Fibroblast of villous mesenchyme (primary cell): ENCODE results near the gene CFAP74. TPM values are rescaled to one million over a fixed set of nuclear protein-coding genes. Genes with fewer than 3 reads are reported as not detected.
"Not testable (repeated sequence)": the region's sequence is repeated elsewhere in the genome, so short reads cannot be mapped to it uniquely, and the experiment has no call there.

Experiments
- DNase-seq: peaks from one replicate; pipeline ENCODE4 v3.0.0-alpha.2; 2010; ENCODE audit warnings: low read depth
- H3K4me3 ChIP-seq: 2 replicates; pipeline ENCODE4 v1.5.1; 2011; ENCODE audit warnings: low read depth, mild to moderate bottlenecking, low read length
- total RNA-seq: library from RNA; depleted of rRNA; stranded (reverse); fragments of >200 nt; gene quantifications from 2 replicates; pipeline ENCODE4 v1.2.3, GENCODE V29; 2012
- TF ChIP-seq, protein P1 (sequence below): IDR thresholded peaks from 2 replicates; pipeline ENCODE4 v1.5.1; 2012; ENCODE audit warnings: low read depth, mild to moderate bottlenecking, low read length; ENCODE audit not compliant: insufficient read depth

Gene CFAP74
- total RNA-seq, 1 donor, result not detected

DNA sequence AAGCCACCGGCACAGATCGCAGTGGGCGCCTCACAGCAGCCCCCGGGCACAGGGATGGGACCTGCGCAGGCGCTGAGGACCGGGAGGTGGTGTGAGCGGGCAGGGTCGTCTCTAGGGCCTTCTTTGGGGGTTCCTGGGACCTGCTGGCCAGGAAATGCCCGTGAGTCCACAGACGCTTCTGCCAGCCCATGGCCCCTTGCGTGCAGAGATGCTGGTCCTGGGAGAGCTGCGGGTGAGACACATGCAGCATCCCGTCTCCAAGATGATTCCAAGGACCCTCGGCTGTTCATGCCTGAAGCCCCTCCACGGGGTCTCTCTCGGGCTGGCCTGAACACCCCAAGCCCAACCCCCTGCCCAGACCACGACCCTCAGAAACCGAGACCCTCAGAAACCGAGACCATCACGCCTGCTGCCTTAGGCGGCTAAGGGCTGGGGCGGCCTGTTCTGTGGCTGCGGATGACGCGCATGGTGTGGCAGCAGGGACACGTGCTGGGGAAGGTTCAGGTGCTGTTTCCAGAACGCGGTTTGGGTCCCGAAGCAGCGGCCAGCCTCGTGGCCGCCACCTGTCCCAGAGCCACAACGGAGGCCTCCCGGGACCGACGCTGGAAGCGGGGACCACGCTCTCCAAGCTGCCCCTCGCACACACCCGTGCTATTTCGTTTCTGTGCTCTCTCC lies 23.0 kb downstream of the CFAP74 start:
- TF ChIP-seq, protein P1, sequence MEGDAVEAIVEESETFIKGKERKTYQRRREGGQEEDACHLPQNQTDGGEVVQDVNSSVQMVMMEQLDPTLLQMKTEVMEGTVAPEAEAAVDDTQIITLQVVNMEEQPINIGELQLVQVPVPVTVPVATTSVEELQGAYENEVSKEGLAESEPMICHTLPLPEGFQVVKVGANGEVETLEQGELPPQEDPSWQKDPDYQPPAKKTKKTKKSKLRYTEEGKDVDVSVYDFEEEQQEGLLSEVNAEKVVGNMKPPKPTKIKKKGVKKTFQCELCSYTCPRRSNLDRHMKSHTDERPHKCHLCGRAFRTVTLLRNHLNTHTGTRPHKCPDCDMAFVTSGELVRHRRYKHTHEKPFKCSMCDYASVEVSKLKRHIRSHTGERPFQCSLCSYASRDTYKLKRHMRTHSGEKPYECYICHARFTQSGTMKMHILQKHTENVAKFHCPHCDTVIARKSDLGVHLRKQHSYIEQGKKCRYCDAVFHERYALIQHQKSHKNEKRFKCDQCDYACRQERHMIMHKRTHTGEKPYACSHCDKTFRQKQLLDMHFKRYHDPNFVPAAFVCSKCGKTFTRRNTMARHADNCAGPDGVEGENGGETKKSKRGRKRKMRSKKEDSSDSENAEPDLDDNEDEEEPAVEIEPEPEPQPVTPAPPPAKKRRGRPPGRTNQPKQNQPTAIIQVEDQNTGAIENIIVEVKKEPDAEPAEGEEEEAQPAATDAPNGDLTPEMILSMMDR, result no peak
- no peak overlapping the region for H3K4me3 ChIP-seq
- no peak for DNase-seq

DNA sequence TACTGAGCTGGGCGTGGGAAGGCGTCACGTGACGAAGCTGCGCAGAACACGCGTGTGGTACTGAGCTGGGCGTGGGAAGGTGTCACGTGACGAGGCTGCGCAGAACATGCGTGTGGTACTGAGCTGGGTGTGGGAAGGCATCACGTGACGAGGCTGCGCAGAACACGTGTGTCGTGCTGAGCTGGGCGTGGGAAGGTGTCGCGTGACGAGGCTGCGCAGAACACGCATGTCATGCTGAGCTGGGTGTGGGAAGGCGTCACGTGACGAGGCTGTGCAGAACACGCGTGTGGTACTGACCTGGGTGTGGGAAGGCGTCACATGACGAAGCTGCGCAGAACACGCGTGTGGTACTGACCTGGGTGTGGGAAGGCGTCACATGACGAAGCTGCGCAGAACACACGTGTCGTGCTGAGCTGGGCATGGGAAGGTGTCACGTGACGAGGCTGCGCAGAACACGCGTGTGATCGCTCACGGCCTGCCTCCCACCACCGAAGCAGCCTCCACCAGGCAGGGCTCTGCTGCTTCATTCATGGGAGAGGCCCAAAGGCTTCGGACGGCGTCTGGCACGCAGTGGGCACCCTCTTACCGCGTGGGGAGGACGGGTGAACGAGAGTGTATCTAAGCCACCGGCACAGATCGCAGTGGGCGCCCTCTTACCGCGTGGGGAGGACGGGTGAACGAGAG lies 24.0 kb downstream of the CFAP74 start:
- no peak for DNase-seq
- TF ChIP-seq, protein P1, result no peak

DNA sequence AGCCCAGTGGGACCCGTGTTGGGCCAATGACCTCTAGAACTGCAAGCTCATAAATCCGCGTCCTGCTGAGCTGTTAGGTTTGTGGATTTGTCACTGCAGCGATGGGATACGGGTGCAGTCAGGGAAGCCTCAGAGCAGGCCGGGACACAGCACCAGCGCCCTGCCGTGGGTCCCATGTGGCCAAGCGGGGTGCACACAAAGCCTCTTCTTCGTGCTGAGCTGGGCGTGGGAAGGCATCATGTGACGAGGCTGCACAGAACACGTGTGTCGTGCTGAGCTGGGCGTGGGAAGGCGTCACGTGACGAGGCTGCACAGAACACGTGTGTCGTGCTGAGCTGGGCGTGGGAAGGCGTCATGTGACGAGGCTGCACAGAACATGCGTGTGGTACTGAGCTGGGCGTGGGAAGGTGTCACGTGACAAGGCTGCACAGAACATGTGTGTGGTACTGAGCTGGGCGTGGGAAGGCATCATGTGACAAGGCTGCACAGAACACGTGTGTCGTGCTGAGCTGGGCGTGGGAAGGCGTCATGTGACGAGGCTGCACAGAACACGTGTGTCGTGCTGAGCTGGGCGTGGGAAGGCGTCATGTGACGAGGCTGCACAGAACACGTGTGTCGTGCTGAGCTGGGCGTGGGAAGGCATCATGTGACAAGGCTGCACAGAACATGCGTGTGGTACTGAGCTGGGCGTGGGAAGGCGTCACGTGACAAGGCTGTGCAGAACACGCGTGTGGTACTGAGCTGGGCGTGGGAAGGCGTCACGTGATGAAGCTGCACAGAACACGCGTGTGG lies 24.7 kb downstream of the CFAP74 start:
- H3K4me3 ChIP-seq, DNase-seq: not testable (repeated sequence)

More for the DNA sequence above, 24.0 kb downstream of the CFAP74 start:
- no peak overlapping the region for H3K4me3 ChIP-seq

DNA sequence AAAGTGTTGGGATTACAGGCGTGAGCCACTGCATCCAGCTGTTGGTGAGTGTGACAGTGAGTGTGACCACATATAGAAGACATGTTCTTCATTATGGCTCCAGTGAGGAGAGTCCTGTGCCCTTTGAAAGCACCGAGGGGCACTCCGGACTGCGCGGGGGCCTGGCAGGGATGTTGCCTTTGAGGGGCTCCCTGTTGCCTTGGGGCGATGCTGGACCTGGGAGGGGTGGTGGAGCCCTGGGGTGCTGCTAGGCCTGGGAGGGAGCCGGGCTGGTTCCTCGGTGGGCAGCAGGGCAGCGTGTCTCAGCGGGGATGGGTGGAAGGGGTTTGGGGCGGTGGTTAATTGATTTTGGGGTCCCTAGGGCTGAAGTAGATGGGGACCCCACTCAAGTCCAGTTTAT lies 25.5 kb downstream of the CFAP74 start:
- TF ChIP-seq, protein P1, result no peak
- DNase-seq, result no peak
- no peak overlapping the region for H3K4me3 ChIP-seq

DNA sequence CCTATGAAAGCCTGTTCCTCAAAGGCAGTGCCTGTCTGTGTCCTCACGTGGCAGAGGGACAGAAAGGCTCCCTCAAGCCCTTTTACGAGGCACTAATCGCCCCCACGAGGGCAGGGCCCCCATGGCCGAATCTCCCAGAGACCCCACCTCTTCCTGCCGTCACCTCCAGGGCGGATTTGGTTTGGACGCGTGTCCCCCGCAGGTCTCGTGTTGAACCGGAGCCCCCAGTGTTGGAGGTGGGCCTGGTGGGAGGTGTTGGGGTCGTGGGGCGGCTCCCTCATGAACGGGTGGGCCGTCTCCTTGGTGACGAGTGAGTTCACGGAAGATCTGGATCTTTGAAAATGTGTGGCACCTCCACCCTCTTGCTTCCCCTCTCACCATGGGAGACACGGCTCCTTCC lies 27.6 kb downstream of the CFAP74 start:
- TF ChIP-seq, protein P1, result no peak
- no peak overlapping the region for H3K4me3 ChIP-seq
- no peak for DNase-seq

DNA sequence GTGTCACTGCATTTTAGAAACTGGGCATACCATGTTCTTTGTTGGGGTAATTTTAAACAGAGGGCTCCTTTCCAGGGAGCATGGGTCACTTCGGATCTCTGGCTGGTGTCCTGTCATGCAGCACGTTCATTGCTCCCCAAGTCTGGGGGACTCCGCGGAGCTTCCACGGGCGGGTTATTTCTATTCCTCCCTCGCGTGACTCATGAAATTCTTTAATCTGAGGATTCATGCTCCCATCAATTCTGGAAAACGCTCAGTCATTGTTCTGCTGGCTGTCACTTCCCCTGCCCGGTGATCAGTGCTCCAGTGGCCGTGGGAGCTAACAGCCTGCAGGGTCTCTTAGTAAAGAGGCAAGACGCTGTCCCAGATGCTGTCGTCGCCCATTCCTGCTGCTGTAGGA lies 28.1 kb downstream of the CFAP74 start:
- TF ChIP-seq, protein P1, result no peak
- DNase-seq, result no peak
- no peak overlapping the region for H3K4me3 ChIP-seq

DNA sequence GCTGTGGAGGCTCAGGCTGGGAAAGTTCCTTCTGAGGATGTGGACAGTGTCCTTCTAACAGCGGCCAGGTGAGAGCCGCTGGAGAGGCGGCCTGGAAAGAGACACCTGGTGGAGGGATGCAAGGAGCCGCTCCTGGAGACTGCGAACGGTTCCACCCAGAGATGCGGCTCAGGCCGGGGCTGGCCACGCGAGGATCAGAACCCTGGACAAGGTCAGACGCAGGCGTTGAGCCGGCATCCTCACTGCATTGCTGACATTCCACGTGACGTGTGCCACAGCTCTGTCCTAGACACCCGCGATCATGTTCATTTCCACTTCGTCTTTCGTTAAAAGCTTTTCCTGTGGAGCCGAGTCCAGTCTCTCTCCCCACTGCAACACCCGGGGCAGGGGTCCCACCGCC lies 28.8 kb downstream of the CFAP74 start:
- H3K4me3 ChIP-seq, result no peak overlapping the region
- TF ChIP-seq, protein P1, result no peak
- DNase-seq, result no peak
